GM12892 (cell line): ENCODE measurements around the gene CS.
A peak's percentile ranks its signal among the peaks of the same experiment; 100 is the strongest.

Source experiments
- POLR2AphosphoS5 ChIP-seq: IDR thresholded peaks from 2 replicates; pipeline ENCODE4 v1.6.1; 2011; ENCODE audit warnings: low read depth, low read length, control low read depth
- TAF1 ChIP-seq: IDR thresholded peaks from 2 replicates; pipeline ENCODE4 v1.6.1; 2011; ENCODE audit warnings: low read depth, mild to moderate bottlenecking, control low read depth, low read length, borderline replicate concordance

DNA sequence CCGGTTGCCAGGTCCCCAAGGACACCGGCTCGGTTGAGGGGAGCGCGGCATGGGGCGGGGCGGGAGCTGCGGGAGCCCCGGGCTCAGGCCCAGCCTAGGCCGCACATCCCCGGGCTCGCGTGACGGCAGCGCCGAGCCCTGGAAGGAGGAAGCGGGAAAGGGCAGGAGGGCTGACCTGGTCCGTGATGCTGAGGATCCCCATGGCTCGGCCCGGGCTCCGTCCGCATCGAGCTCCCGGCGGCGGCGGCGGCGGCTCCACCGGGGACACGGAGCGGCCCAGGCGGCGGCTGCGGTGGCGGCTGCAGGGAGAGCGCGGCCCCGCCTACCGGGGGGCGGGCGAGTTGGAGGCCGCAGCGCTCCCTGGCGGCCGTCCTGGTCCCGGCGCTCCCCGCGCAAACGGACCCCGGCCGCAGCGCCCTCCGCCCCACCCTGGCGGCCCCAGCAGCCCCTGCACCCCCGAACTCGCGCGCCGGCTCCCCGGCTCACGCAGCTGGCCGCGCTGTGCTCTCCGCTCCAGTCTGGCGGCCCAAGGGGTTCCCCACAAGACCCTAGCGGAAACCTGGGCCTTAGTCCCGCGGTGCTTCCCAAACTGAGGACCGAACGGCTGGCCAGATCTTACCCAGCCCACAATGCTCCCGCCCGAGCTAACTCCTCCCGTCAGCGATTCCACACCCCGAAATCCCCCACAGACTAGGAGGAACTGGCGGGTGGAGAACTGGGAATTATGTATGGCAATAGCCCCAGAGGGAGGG is 41.9 kb downstream of the CS start, which contains the start of gene ANKRD52:
- no peak for TF ChIP-seq POLR2AphosphoS5
- 0 out of 2 replicates have a peak, but pooled peaks have one; percentile 47 for TF ChIP-seq TAF1
